Endodermal cell (in vitro differentiated cells): Measurements from ENCODE around the gene CAMK4. TPM values are rescaled to one million over a fixed set of nuclear protein-coding genes. Genes with fewer than 3 reads are reported as not detected.

Experiments used
- DNase-seq: peaks from one replicate; pipeline ENCODE4 v3.0.0-alpha.2; 2017
- H3K27ac ChIP-seq: 2 replicates; pipeline ENCODE4 v1.5.1; 2013; ENCODE audit warnings: mild to moderate bottlenecking, low read depth, low read length, moderate library complexity
- H3K27me3 ChIP-seq: 2 replicates; pipeline ENCODE4 v1.6.1; 2013; ENCODE audit warnings: mild to moderate bottlenecking, low read length, moderate library complexity; ENCODE audit not compliant: insufficient read depth, control insufficient read depth, poor library complexity, severe bottlenecking
- H3K36me3 ChIP-seq: 2 replicates; pipeline ENCODE4 v1.7.0; 2013; ENCODE audit warnings: mild to moderate bottlenecking, low read length, moderate library complexity; ENCODE audit not compliant: control insufficient read depth, insufficient read depth
- H3K4me1 ChIP-seq: one replicate; pipeline ENCODE4 v1.7.0; 2013; ENCODE audit warnings: low read length; ENCODE audit not compliant: control insufficient read depth, insufficient read depth
- H3K4me3 ChIP-seq: 2 replicates; pipeline ENCODE4 v1.5.1; 2013; ENCODE audit warnings: mild to moderate bottlenecking, low read length, moderate library complexity
- H3K9ac ChIP-seq: 2 replicates; pipeline ENCODE4 v1.6.1; 2013; ENCODE audit warnings: mild to moderate bottlenecking, low read length, moderate library complexity; ENCODE audit not compliant: poor library complexity, severe bottlenecking; ENCODE audit errors: extremely low read depth
- H3K9me3 ChIP-seq: 2 replicates; pipeline ENCODE4 v1.6.1; 2013; ENCODE audit warnings: mild to moderate bottlenecking, low read length, moderate library complexity; ENCODE audit not compliant: control insufficient read depth
- H3K27ac Mint-ChIP-seq: 2 replicates; pipeline ENCODE4 v1.8.0; 2020; ENCODE audit warnings: mixed read lengths
- H3K27me3 Mint-ChIP-seq: 2 replicates; pipeline ENCODE4 v1.8.0; 2021; ENCODE audit warnings: mild to moderate bottlenecking, mixed read lengths; ENCODE audit not compliant: insufficient read depth
- H3K36me3 Mint-ChIP-seq: 2 replicates; pipeline ENCODE4 v1.8.0; 2020; ENCODE audit warnings: low read depth, mixed read lengths
- H3K4me1 Mint-ChIP-seq: 2 replicates; pipeline ENCODE4 v1.8.0; 2020; ENCODE audit warnings: mixed read lengths
- H3K4me3 Mint-ChIP-seq: 2 replicates; pipeline ENCODE4 v1.8.0; 2020; ENCODE audit warnings: mild to moderate bottlenecking, moderate library complexity, mixed read lengths
- H3K9me3 Mint-ChIP-seq: 2 replicates; pipeline ENCODE4 v1.8.0; 2020; ENCODE audit warnings: mild to moderate bottlenecking, mixed read lengths
- WGBS, 2 experiments: methylation state at CpG; one replicate each; pipeline versions ENCODE4 v1.1.5 to v1.1.7; 2013; ENCODE audit warnings: missing lambda C conversion rate in 2 of 2, mixed read lengths in 1 of 2; ENCODE audit not compliant: insufficient coverage in 1 of 2, insufficient read length in 1 of 2; 5-methylcytosine and 5-hydroxymethylcytosine counted together
- total RNA-seq, 2 donors: library from RNA; stranded (reverse); fragmentation: NEBNext Ultra II Directional in 1 of 2; extraction: Animal tissue kit (Norgen Biotek cat#: 25700) in 1 of 2; gene quantifications; 2 replicates in 1 of 2; 3 replicates in 1 of 2; pipeline ENCODE4 v1.2.1, GENCODE V29; 2021
- TF ChIP-seq, protein P1 (sequence below): fragments of 200-600 bp; sonication (generic); conservative IDR thresholded peaks from 2 replicates; pipeline ENCODE4 v1.5.0; 2021; ENCODE audit warnings: antibody characterized with exemption, mild to moderate bottlenecking

CAMK4 gene
- total RNA-seq, 2 donors from 2014 or later: 2.8 to 3.9 TPM

DNA sequence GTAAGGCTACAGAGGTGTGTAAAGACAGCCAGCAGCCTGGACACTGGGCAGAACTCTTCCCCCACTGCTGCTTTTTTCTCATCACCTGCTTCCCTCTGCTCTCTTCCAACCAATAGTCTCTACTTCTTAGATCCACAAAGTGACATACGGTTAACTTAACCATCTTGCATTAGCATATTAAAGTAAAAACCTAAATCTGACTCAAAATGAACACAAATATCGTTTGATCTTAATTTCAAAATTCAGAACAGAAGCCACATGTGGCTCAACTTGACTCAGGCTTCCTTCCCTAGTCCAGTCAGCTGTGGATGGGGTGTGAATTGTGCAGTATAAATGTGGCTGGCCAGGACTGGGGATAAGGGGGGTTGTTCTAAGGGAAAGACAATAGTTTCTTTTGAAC is 173.8 kb downstream of the CAMK4 start:
- Mint-ChIP-seq H3K27me3 (no peaks in the 10 kb centered on the region), H3K4me3 (no peak overlapping the region), H3K4me1 (no peaks in the 10 kb centered on the region), H3K27ac (no peak overlapping the region), H3K36me3 (no peaks in the 10 kb centered on the region), H3K9me3 (peaks cover 3% of the 10 kb centered on the region)
- Histone ChIP-seq H3K4me3 (no peak overlapping the region), H3K4me1 (no peaks in the 10 kb centered on the region), H3K9ac (no peak overlapping the region), H3K27ac (no peak overlapping the region), H3K9me3 (no peaks in the 10 kb centered on the region), H3K36me3 (no peaks in the 10 kb centered on the region), H3K27me3 (no peaks in the 10 kb centered on the region)
- TF ChIP-seq, protein P1, sequence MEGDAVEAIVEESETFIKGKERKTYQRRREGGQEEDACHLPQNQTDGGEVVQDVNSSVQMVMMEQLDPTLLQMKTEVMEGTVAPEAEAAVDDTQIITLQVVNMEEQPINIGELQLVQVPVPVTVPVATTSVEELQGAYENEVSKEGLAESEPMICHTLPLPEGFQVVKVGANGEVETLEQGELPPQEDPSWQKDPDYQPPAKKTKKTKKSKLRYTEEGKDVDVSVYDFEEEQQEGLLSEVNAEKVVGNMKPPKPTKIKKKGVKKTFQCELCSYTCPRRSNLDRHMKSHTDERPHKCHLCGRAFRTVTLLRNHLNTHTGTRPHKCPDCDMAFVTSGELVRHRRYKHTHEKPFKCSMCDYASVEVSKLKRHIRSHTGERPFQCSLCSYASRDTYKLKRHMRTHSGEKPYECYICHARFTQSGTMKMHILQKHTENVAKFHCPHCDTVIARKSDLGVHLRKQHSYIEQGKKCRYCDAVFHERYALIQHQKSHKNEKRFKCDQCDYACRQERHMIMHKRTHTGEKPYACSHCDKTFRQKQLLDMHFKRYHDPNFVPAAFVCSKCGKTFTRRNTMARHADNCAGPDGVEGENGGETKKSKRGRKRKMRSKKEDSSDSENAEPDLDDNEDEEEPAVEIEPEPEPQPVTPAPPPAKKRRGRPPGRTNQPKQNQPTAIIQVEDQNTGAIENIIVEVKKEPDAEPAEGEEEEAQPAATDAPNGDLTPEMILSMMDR: no peak
- no peak for DNase-seq
- WGBS, 2 experiments: 92 to 100% methylated on average over 1 to 2 of the region's 2 CpGs

DNA sequence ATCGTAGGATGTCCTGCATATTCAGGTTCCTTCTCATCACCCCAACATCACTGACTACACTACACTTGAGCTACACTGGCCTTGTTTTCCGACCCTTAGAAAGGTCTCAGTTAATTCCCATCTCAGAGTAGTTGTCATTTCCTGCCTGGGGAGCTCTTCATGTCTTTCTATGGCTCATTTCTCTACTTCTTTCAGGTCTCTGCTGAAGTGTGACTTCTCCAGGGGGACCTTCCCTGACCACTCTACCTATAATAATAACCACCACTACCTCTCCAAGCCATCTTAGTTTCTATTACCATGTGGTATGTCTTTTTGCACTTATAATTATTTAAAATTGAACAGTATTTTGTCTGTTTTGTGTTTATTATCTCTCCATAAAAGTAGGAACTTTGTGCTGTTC is 174.9 kb downstream of the CAMK4 start:
- Mint-ChIP-seq H3K27ac (no peak overlapping the region), H3K9me3 (peaks cover 3% of the 10 kb centered on the region), H3K36me3 (no peaks in the 10 kb centered on the region), H3K4me1 (peaks cover 2% of the 10 kb centered on the region), H3K4me3 (no peak overlapping the region), H3K27me3 (no peaks in the 10 kb centered on the region)
- Histone ChIP-seq H3K27me3 (no peaks in the 10 kb centered on the region), H3K36me3 (no peaks in the 10 kb centered on the region), H3K9me3 (no peaks in the 10 kb centered on the region), H3K4me3 (no peak overlapping the region), H3K9ac (no peak overlapping the region), H3K27ac (no peak overlapping the region), H3K4me1 (no peaks in the 10 kb centered on the region)
- 75 to 94% methylated on average over 2 of the region's 2 CpGs for WGBS, 2 experiments
- DNase-seq: no peak
- TF ChIP-seq, protein P1: no peak

GRCh38 chr5:111401906-111402305 is 177.7 kb downstream of the CAMK4 start:
- Mint-ChIP-seq H3K9me3 (peaks cover 5% of the 10 kb centered on the region), H3K4me1 (peaks cover 2% of the 10 kb centered on the region), H3K27me3 (no peaks in the 10 kb centered on the region), H3K27ac (no peak overlapping the region), H3K4me3 (no peak overlapping the region), H3K36me3 (no peaks in the 10 kb centered on the region)
- Histone ChIP-seq H3K4me1 (no peaks in the 10 kb centered on the region), H3K36me3 (no peaks in the 10 kb centered on the region), H3K27me3 (no peaks in the 10 kb centered on the region), H3K27ac (no peak overlapping the region), H3K9me3 (no peaks in the 10 kb centered on the region), H3K4me3 (no peak overlapping the region), H3K9ac (no peak overlapping the region)
- 73 to 86% methylated on average over 1 of the region's 2 CpGs for WGBS, 2 experiments
- no peak for DNase-seq
- TF ChIP-seq, protein P1: peak; percentile 38
